Ecto neural progenitor cell (in vitro differentiated cells): ENCODE measurements around the gene PSMC6.
"Not testable (repeated sequence)": the region's sequence is repeated elsewhere in the genome, so short reads cannot be mapped to it uniquely, and the experiment has no call there.

Experiments
- DNase-seq: peaks from one replicate; pipeline ENCODE4 v3.0.0-alpha.2; 2018; ENCODE audit warnings: low spot score

Gene PSMC6

DNA sequence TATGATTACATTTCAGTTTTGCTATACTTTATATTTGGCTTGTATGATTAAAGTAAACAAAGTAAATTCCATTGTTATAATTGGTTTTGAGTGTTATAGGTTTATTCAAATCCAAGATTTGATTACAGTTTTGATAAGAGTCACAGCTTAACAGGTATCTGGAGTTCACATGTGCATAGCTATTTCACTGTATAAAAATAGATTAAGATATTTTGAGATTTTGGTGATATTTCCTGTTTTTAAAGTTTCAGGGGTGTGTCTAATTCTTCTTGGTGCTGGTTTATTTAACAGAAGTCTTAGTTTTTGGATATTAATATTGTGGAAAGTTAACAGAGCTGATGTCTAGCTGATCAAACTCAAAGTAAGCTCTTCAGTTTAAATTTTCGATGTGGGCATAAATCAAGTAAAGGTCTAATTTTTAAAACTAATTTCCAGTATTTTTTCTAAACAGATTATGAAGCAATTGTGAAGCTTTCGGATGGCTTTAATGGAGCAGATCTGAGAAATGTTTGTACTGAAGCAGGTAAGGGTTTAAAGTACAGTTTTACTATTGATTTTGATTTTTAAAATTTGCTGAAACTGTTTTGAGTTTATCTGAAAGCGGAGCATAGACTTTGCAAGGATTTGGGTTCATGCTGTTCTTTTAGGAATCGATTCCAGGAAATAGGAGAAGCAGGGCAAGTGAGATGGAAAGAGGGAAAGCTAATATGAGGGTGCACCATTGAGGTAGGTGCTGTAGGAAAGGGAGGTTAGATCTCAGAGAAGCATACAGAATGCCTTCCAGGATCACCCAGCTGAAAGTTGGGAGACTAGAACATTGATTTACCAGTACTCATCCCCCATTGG is 16.7 kb downstream of the PSMC6 start:
- DNase-seq: no peak

DNA sequence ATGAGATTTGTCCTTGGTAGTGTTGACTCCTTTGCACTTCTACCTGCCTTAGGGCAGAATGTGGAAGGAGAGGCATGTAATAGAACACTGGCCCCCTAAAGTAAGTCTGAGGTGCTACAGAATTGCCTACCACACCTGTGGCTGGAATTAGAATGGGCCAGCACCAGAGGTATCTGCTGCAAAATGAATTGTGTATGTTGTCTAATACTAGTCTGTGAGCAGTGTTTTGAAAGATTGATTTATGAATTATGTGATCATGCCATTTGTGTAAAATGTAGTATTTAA is 17.3 kb downstream of the PSMC6 start:
- DNase-seq: no peak

GRCh38 chr14:52727509-52727908 is 20.5 kb downstream of the PSMC6 start:
- DNase-seq: not testable (repeated sequence)

DNA sequence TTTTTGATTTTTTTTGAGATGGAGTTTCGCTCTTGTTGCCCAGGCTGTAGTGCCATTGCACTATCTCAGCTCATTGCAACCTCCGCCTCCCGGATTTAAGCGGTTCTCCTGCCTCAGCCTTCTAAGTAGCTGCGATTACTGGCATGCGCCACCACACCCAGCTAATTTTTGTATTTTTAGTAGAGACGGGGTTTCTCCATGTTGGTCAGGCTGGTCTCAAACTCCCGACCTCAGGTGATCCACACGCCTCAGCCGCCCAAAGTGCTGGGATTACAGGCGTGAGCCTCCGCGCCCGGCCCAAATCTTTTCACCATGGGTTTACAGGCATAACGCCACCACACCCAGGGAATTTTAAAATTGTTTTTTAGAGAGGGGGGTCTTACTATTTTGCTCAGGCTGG is 22.0 kb downstream of the PSMC6 start:
- not testable (repeated sequence) for DNase-seq

GRCh38 chr14:52729585-52729924 is 22.6 kb downstream of the PSMC6 start:
- no peak for DNase-seq

- DNase-seq: peak; percentile 99
These were observed 23.1 kb downstream of the PSMC6 start, which contains the start of gene STYX for GRCh38 chr14:52729925-52730708. Gene STYX, plus strand, starts transcription at chr14:52730166. Its CDS starts 309 bp downstream, at chr14:52730475.

- no peak for DNase-seq
These were observed 23.7 kb downstream of the PSMC6 start for GRCh38 chr14:52730709-52731111.

DNA sequence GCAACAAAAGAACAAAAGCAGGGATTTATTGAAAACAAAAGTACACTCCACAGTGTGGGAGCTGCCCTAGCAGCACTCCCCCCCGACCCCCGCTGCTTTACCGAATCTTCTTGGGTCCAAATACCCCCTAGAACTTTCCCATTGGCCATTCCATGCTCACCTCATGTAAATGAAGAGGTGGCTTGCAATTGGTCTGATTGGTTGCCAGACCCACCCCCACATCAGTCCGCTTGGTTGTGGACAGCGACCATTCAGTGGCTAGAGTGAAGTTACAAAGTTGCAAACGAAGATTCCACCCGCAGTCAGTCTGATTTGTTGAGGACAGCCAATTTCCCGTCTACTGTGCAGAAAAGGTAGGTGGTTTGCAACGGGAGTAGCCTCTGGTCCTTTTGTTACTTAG is 26.8 kb downstream of the PSMC6 start:
- peak; percentile 44 for DNase-seq

- no peak for DNase-seq
These were observed 29.0 kb downstream of the PSMC6 start for GRCh38 chr14:52735921-52736489.

DNA sequence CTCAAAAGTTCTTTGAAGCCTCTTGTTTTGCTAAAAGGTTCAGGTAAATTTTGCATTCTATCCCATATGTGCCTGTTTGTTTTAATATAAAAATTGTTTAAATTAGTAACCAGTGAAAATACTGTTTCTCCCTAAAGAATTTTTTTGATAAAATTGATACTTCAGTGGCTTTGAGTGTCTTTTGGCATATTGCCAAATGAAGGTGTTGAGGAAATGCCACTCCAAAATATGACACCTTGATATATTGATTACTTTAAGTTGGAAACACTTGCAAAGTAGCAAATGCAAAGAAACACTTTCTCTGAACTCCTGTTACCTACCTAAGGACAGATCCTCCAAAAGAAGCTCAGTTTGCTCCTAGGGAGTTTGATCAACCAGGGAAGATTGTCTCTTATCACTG is 31.4 kb downstream of the PSMC6 start:
- DNase-seq: no peak

GRCh38 chr14:52740751-52741150 is 33.8 kb downstream of the PSMC6 start:
- DNase-seq: no peak

- no peak for DNase-seq
These were observed 34.9 kb downstream of the PSMC6 start for GRCh38 chr14:52741865-52742264.

DNA sequence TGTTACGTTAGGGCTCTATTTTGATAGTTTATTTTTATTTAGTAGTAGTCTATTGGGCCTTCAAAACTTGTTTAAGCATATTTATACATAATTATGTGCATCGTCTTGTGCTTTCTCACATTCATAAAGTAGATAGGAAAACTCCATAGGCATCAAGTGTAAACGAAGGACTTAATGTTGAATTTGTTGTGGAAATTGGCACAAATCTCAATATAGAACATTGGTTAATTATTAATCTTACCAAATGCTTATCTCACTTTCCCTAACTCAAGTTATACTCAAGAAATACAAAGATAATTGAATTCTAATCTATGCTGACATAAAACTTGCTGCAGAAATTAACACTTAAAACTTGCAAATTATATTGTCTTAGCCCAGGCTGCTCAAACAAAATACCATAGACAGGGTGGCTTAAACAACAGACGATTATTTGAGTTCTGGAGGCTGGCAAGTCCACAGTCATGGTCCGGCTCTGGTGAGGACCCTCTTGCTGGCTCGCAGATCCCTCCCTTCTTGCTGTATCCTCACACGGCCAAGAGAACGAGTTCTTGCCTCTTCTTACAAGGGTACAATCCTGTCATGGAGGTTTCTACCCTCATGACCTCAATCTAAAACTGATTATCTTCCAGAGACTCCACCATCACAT is 41.8 kb downstream of the PSMC6 start:
- DNase-seq: no peak

GRCh38 chr14:52755607-52756316 is 48.8 kb downstream of the PSMC6 start:
- no peak for DNase-seq

DNA sequence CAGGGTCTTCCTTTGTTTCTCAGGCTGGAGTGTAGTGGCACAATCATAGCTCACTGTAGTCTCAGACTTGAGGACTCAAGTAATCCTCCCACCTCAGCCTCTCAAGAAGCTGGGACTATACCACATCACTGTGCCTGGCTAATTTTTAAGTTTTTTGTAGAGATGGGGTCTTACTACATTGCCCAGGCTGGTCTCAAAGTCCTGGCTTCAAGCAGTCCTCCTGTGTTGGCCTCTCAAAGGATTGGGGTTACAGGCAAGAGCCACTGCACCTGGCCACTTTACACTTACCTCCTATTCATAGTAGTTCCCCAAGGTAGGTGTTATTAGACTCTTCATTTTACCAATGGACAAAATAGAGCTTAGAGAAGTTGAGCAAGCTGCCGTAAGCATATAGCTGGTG is 52.1 kb downstream of the PSMC6 start:
- DNase-seq: no peak

DNA sequence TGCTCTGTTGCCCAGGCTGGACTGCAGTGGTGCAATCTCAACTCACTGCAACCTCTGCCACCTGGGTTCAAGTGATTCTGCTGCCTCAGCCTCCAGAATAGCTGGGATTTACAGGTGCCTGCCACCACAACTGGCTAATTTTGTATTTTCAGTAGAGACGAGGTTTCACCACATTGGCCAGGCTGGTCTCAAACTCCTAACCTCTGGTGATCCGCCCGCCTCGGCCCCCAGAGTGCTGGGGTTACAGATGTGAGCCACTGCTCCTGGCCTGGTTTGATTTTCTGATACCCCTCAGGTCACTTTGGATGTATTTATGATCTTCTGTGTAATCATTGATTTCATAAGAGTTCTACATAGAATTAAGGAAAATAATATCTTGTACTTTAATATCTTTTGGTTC is 55.9 kb downstream of the PSMC6 start:
- not testable (repeated sequence) for DNase-seq

- DNase-seq: no peak
These were observed 60.2 kb downstream of the PSMC6 start for GRCh38 chr14:52767058-52767833.

DNA sequence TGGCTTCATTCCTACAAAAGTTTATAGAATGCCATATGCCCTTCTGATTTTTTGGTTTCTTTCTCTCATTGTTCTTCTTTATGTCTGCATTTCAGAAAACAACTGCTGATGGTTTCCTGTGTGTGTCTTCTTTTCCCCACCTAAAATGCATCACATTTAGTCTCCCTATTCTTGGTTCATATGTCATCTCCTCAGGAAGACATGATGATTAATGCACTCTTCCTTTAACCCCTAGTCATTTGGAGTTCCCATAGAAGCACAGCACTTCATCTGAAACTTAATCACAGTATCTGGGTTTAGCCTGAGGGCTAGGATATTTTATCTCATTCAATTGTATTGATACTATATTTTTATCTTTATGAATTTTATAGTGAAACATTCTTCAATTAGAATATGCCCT is 62.9 kb downstream of the PSMC6 start:
- DNase-seq: no peak

DNA sequence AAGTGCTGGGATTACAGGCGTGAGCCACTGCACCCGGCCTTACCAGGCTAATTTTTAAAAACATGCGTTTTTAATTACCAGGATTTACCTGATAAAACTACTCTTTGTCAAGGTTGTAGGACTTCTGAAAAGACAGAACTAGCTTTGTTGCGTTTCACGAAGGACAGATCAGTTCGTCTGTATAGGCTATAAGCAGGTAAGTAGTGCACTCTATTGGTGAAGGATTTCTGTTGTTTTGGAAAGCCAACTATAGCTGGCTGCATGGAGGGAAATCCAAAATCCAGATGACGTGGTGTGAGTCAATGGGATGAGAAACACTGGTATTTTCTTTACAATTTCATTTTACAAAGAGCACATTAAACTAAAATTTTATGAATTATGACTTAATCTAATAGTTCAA is 69.8 kb downstream of the PSMC6 start:
- DNase-seq: no peak
